Tibial nerve (tissue), 4 donors: ENCODE measurements around the gene MLLT11.

Experiments used
- CTCF ChIP-seq, 5 experiments: fragments of 200-600 bp in 3 of 5; fragments of 450-650 bp in 2 of 5; sonication (generic) in 3 of 5; IDR thresholded peaks; one replicate each; pipeline ENCODE4 v1.5.1; 2016 to 2019; ENCODE audit warnings: antibody characterized with exemption in 5 of 5, mild to moderate bottlenecking in 3 of 5, moderate library complexity in 2 of 5
- EP300 ChIP-seq, 2 donors: sonication (generic); formaldehyde crosslinking; IDR thresholded peaks; one replicate each; pipeline ENCODE4 v1.6.1; 2017; ENCODE audit warnings: antibody characterized with exemption in 2 of 2, mild to moderate bottlenecking in 1 of 2

GRCh38 chr1:151060007-151060656 is at the start of gene MLLT11:
- TF ChIP-seq EP300 (IDR thresholded peaks at IDR 0.05) = peak; percentile 22 to 60
- TF ChIP-seq CTCF (IDR thresholded peaks at IDR 0.05) = no peak
